GM19397 (cell line): ENCODE results near the gene GALNT9.
"Not testable (repeated sequence)": the region's sequence is repeated elsewhere in the genome, so short reads cannot be mapped to it uniquely, and the experiment has no call there.

ENCODE experiments used
- ATAC-seq: cut with Tn5 transposase; IDR thresholded peaks from one replicate; pipeline ENCODE4 v1.9.1; 2021; ENCODE audit warnings: mild to moderate bottlenecking, moderate library complexity; ENCODE audit not compliant: unreplicated experiment

Gene GALNT9

GRCh38 chr12:132358241-132359225, 29.1 kb upstream of the GALNT9 start:
- not testable (repeated sequence) for ATAC-seq

- ATAC-seq, result no peak
Measured at GRCh38 chr12:132357623-132358186, 28.3 kb upstream of the GALNT9 start.

- ATAC-seq, result no peak
Measured at GRCh38 chr12:132356691-132357622, 27.6 kb upstream of the GALNT9 start.

- no peak for ATAC-seq
Measured at GRCh38 chr12:132355742-132356681, 26.6 kb upstream of the GALNT9 start.

GRCh38 chr12:132354982-132355680, 25.7 kb upstream of the GALNT9 start:
- ATAC-seq, result no peak

GRCh38 chr12:132354211-132354981, 25.0 kb upstream of the GALNT9 start:
- no peak for ATAC-seq

- no peak for ATAC-seq
Measured at GRCh38 chr12:132353811-132354210, 24.4 kb upstream of the GALNT9 start.

GRCh38 chr12:132352896-132353800, 23.8 kb upstream of the GALNT9 start:
- ATAC-seq, result no peak

- no peak for ATAC-seq
Measured at GRCh38 chr12:132351751-132352495, 22.5 kb upstream of the GALNT9 start.

- no peak for ATAC-seq
Measured at GRCh38 chr12:132349501-132350131, 20.2 kb upstream of the GALNT9 start.

GRCh38 chr12:132348176-132348575, 18.8 kb upstream of the GALNT9 start:
- no peak for ATAC-seq

GRCh38 chr12:132347176-132347855, 17.9 kb upstream of the GALNT9 start:
- ATAC-seq, result no peak

GRCh38 chr12:132346471-132347175, 17.2 kb upstream of the GALNT9 start:
- ATAC-seq, result no peak

- ATAC-seq, result no peak
Measured at GRCh38 chr12:132345561-132346200, 16.3 kb upstream of the GALNT9 start.

GRCh38 chr12:132345126-132345525, 15.7 kb upstream of the GALNT9 start:
- ATAC-seq, result no peak
